Fibroblast of the aortic adventitia (primary cell): ENCODE measurements around the gene FFAR2. TPM values are rescaled to one million over a fixed set of nuclear protein-coding genes. Genes with fewer than 3 reads are reported as not detected.
"Not testable (repeated sequence)": the region's sequence is repeated elsewhere in the genome, so short reads cannot be mapped to it uniquely, and the experiment has no call there.

Experiments used
- DNase-seq: peaks from one replicate; pipeline ENCODE4 v3.0.0-alpha.2; 2010; ENCODE audit warnings: low read depth
- H3K4me3 ChIP-seq: 2 replicates; pipeline ENCODE4 v1.5.1; 2011; ENCODE audit warnings: low read depth, mild to moderate bottlenecking, control low read depth, low read length, moderate library complexity
- total RNA-seq: library from RNA; depleted of rRNA; stranded (reverse); fragments of >200 nt; gene quantifications from 2 replicates; pipeline ENCODE4 v1.2.3, GENCODE V29; 2012; ENCODE audit warnings: low replicate concordance
- TF ChIP-seq, protein P1 (sequence below): IDR thresholded peaks from 2 replicates; pipeline ENCODE4 v1.5.1; 2011; ENCODE audit warnings: mild to moderate bottlenecking, low read length, control low read depth, inconsistent platforms; ENCODE audit not compliant: insufficient read depth

The FFAR2 gene
- total RNA-seq, 1 donor, result not detected

DNA sequence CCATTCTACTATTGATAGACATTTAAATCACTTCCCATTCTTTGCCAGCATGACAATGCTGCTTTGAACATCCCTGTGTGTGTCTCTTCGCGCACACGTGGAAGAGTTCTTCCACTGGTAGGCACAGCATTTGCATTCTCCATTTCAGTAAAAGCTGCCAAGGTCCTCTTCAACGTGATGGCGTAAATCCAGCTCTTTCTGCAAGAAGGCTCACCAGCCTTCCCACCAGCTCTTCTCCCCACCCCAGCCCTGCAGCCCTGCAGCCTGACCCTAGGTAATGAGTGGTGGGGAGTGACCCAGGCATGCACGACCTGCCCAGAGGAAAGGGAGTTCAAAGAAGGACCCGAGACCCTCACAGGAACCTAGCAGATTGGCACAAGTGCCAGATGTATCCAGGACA, 31.7 kb upstream of the FFAR2 start:
- TF ChIP-seq, protein P1, sequence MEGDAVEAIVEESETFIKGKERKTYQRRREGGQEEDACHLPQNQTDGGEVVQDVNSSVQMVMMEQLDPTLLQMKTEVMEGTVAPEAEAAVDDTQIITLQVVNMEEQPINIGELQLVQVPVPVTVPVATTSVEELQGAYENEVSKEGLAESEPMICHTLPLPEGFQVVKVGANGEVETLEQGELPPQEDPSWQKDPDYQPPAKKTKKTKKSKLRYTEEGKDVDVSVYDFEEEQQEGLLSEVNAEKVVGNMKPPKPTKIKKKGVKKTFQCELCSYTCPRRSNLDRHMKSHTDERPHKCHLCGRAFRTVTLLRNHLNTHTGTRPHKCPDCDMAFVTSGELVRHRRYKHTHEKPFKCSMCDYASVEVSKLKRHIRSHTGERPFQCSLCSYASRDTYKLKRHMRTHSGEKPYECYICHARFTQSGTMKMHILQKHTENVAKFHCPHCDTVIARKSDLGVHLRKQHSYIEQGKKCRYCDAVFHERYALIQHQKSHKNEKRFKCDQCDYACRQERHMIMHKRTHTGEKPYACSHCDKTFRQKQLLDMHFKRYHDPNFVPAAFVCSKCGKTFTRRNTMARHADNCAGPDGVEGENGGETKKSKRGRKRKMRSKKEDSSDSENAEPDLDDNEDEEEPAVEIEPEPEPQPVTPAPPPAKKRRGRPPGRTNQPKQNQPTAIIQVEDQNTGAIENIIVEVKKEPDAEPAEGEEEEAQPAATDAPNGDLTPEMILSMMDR, result no peak
- no peak for DNase-seq
- no peak overlapping the region for H3K4me3 ChIP-seq

DNA sequence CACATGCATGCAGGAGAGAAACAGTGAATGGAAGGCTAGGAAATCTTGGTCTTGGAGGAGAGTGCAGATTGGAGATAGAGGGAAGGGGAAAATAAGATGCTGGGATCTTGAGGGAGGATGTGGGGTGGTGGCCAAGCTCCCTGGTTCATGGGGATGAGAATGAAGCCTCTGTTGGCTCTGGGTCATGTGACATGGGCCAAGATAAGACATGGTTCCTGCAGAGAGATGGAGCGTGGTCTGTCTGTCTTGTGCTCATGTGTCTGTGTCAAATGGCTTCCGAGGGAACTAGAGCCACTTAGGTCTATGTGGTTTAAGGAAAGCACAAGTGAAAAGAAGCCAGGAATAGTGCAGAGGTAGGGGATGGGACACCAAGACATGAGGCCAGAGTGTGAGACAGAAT, 30.8 kb upstream of the FFAR2 start:
- TF ChIP-seq, protein P1, result no peak
- H3K4me3 ChIP-seq, result no peak overlapping the region
- DNase-seq, result no peak

DNA sequence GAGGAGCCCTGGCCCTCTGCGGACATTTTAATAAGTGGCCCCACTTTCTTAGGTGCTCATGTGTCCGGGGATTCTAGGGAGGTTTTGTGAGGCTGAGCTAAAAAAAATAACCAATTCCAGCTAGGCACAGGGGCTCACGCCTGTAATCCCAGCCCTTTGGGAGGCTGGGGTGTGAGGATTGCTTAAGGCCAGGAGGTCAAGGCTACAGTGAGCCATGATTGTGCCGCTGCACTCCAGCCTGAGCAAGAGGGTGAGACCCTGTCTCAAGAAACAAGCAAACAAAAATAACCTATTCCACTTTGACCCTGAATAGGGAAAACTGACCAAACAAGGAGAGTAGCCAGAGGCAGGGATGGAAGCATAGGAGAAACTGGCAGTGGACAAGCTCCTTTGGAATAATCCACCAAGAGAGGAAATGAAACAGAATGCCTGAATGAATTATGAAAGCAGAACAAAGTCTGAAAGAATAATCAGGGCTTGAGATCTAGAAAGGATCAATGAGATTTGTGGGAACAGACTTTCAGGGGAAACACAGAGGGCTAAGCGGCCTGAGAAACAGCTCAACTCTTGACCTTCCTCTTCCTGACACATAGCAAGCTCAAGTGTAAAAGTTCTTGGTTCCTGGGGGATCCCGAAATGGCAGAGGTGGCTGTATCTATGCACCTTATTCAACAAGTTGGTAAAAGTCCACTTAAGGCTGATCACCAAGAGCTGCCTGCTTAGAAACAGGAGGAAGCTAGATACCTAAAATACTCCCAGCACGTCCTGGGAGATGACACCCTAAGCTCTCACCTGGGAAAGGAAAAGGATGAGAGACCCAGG, 30.1 kb upstream of the FFAR2 start:
- TF ChIP-seq, protein P1, result no peak
- no peak overlapping the region for H3K4me3 ChIP-seq
- DNase-seq, result no peak

DNA sequence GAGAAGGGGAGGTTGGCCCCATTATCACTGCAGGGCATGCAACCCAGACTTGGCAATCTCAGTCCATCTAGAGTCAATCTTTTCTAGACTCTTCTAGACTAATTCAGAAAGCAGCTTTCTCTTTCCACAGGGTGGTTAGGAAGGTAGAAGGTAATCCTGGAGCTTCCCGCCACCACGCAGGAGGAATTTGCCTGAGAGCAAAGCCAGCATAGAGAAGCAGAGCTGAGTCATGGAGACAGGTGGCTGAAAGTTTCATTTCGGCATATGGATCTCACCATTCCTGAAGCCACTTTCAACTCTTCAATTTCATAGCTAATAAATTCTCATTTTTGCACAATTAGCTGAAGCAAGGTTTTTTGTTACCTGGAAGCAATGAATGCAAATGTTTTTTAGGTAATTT, 29.0 kb upstream of the FFAR2 start:
- H3K4me3 ChIP-seq, result no peak overlapping the region
- DNase-seq, result no peak
- TF ChIP-seq, protein P1, result no peak

DNA sequence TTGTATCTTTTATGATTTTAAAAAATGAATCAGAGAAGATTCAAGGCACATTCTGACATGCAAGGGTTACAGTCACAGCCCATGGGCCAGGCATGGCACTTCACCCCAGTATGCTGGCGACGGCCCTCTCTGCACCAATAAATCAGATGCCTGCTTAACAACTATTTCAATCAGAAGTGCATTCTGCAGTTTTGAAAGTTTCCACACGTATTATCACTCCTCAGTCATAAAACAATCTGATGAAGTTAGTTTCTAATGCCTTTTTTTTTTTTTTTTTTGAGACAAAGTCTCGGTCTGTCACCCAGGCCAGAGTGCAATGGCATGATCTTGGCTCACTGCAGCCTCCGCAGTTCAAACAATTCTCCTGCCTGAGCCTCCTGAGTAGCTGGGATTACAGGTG, 28.3 kb upstream of the FFAR2 start:
- DNase-seq, result no peak
- TF ChIP-seq, protein P1, result no peak
- no peak overlapping the region for H3K4me3 ChIP-seq

DNA sequence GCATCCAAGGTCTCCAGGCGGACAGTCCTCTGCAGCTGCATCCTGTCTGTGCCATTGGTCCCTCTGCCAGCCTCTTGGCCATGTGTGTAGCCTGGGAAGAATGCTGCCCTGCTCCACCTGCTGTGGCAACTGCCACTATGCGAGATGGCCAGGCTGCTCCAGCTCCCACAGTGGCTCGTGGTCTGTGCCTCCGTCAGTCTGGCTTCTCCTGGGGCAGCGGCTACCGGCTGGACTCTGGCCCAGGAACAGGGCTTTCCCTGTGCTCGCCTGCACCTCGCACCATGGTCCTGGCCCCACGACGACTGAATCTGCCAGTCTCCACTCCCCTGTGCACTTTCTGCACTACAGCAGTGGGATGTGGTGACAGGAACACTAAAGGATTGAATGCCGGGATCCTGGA, 26.7 kb upstream of the FFAR2 start:
- TF ChIP-seq, protein P1, result no peak
- no peak for DNase-seq
- H3K4me3 ChIP-seq, result no peak overlapping the region

DNA sequence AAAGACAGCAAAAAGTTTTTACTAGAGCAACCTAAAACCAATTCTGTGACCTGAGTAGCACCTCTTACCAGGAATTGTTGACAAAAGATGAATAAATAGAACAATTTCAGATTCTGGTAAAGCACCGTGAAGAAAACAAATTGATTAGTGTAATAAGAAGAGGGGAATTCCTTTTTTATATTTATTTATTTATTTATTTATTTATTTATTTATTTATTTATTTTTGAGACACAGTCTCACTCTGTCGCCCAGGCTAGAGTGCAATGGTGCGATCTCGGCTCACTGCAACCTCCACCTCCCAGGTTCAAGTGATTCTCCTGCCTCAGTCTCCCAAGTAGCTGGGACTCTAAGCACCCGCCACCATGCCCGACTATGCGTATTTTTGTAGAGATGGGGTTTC, 24.7 kb upstream of the FFAR2 start:
- not testable (repeated sequence) for H3K4me3 ChIP-seq, DNase-seq
